Measurements from ENCODE around the gene AHDC1. TPM values are rescaled to one million over a fixed set of nuclear protein-coding genes. Genes with fewer than 3 reads are reported as not detected.
A peak's percentile ranks its signal among the peaks of the same experiment; 100 is the strongest.

The AHDC1 gene
- total and polyA plus RNA-seq, 10 of the 15 experiments (the other 5 are each of a cell fraction or from before 2014, with no cell fraction given), result 0.21 to 13.0 (median 1.4) TPM

DNA sequence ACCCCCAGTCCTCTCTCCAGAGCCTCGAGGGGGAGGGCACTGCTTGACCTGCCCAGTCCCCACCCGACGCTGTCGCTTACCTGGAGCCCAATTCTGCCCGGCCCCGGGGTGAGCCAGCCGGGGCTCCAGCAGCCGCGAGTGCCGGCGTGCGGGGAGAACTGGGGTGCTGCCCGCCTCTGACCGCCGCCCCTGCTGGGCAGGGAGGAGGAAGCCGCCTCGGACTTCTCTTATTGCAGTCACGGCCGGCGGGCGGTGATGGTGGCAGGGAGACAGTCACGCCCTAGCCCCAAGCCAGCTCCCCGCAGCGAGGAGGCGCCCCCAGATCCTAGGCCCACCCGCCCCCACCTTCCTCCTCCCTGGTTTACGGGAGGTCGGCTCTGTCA is 31.0 kb upstream of the AHDC1 start, which contains the start of gene FGR:
TSS of gene FGR (minus strand) at position 201 of the 383 bp plus-strand sequence. CDS start 11,269 bp downstream, outside the sequence.
- Histone ChIP-seq H2AFZ (ENCODE audit: control insufficient read depth, low read depth, low read length) (peak within 1 kb of the TSS; percentile 46), H4K20me1 (ENCODE audit: control insufficient read depth, insufficient read depth) (no peaks in the 10 kb centered on the region), H3K27me3 (replicated peaks in 1 of 2; ENCODE audit: control insufficient read depth in 2 of 2, insufficient read depth in 2 of 2, low read length in 1 of 2) (no peaks in the 10 kb centered on the region), H3K27ac (ENCODE audit: control insufficient read depth, insufficient read depth) (peak within 1 kb of the TSS; percentile 95), H3K36me3 (ENCODE audit: control insufficient read depth in 2 of 2, insufficient read depth in 2 of 2, low read length in 1 of 2) (no peaks in the 10 kb centered on the region), H3K9me3 (replicated peaks; ENCODE audit: control insufficient read depth, insufficient read depth, low read length) (no peaks in the 10 kb centered on the region; the same call in 2 of the 3 replicates), H3K4me3 (peak within 1 kb of the TSS; percentile 66), H3K79me2 (ENCODE audit: control insufficient read depth, insufficient read depth, low read length) (peaks cover 3% of the 10 kb centered on the region), H3K4me2 (ENCODE audit: control insufficient read depth, insufficient read depth) (peak within 1 kb of the TSS; percentile 87), H3K9ac (ENCODE audit: control insufficient read depth, insufficient read depth, low read length) (peak within 1 kb of the TSS; percentile 86), H3K4me1 (ENCODE audit: control insufficient read depth, insufficient read depth, low read length) (peaks cover 63% of the 10 kb centered on the region)
- CTCF ChIA-PET, result interaction anchor here (9.0 to 17.2 kb wide), 2 partner anchors 27 kb away, joined by 97 to 208 read pairs; partner anchors contain the start of gene AHDC1
- intact Hi-C loops (cut with micrococcal nuclease; ENCODE audit: unreplicated experiment), result no loop called here
- TF ChIP-seq ATF7 (IDR thresholded peaks at IDR 0.05; ENCODE audit: low read depth) (no peak), HDAC2 (IDR thresholded peaks at IDR 0.05) (no peak), BCL11A (IDR thresholded peaks at IDR 0.05; ENCODE audit: low read depth, low read length) (no peak), NBN (IDR thresholded peaks at IDR 0.05) (no peak)
- POLR2A ChIA-PET, result interaction anchor here (2.0 to 14.3 kb wide), 3 partner anchors 10 to 28 kb away, joined by 10 to 141 read pairs (median 89); no protein-coding TSS in a partner anchor
- in situ Hi-C loops (cut with MboI), result no loop called here
- SMC1A ChIA-PET (ENCODE audit: uncharacterized antibody, unreplicated experiment), result interaction anchor here (2.9 kb wide), 1 partner anchor 25 kb away, joined by 11 read pairs; no protein-coding TSS in a partner anchor
- WGBS (ENCODE audit: insufficient coverage, insufficient replicate concordance, low lambda C conversion rate, missing lambda C conversion rate), result 42% methylated on average over 17 of the region's 28 CpGs
- BruUV-seq (replicated peaks), result no TSS peak
- no peak for ATAC-seq
- no peak for FAIRE-seq
- RAD21 ChIA-PET (ENCODE audit: unreplicated experiment), result interaction anchor here (2.6 to 14.6 kb wide), 2 partner anchors 24 to 29 kb away, joined by 10 to 211 read pairs; no protein-coding TSS in a partner anchor
- DNase-seq (ENCODE audit: low read depth, low spot score), result no peak

GRCh38 chr1:27634177-27634984 is 30.4 kb upstream of the AHDC1 start:
- in situ Hi-C loops (cut with MboI) (no loop called here), intact Hi-C loops (cut with micrococcal nuclease; ENCODE audit: unreplicated experiment) (no loop called here)
- ChIA-PET POLR2A (interaction anchor here (0.7 to 14.3 kb wide), 4 partner anchors 9 to 28 kb away, joined by 3 to 141 read pairs (median 50); no protein-coding TSS in a partner anchor), SMC1A (ENCODE audit: uncharacterized antibody, unreplicated experiment) (interaction anchor here (2.9 to 6.5 kb wide), 2 partner anchors 25 to 27 kb away, joined by 11 to 87 read pairs; no protein-coding TSS in a partner anchor), RAD21 (ENCODE audit: unreplicated experiment) (interaction anchor here (2.6 to 14.6 kb wide), 3 partner anchors 12 to 29 kb away, joined by 10 to 211 read pairs (median 33); no protein-coding TSS in a partner anchor), CTCF (interaction anchor here (1.1 to 17.2 kb wide), 4 partner anchors 9 to 27 kb away, joined by 3 to 208 read pairs (median 52); partner anchors contain the start of gene AHDC1)
- Histone ChIP-seq H3K9ac (ENCODE audit: control insufficient read depth, insufficient read depth, low read length) (peak overlapping the region; percentile 86), H4K20me1 (ENCODE audit: control insufficient read depth, insufficient read depth) (no peaks in the 10 kb centered on the region), H3K4me3 (peak overlapping the region; percentile 66), H3K27me3 (replicated peaks in 1 of 2; ENCODE audit: control insufficient read depth in 2 of 2, insufficient read depth in 2 of 2, low read length in 1 of 2) (no peaks in the 10 kb centered on the region), H3K79me2 (ENCODE audit: control insufficient read depth, insufficient read depth, low read length) (peaks cover 3% of the 10 kb centered on the region), H3K9me3 (replicated peaks; ENCODE audit: control insufficient read depth, insufficient read depth, low read length) (no peaks in the 10 kb centered on the region; the same call in 2 of the 3 replicates), H3K4me2 (ENCODE audit: control insufficient read depth, insufficient read depth) (peak overlapping the region; percentile 87), H3K27ac (ENCODE audit: control insufficient read depth, insufficient read depth) (peak overlapping the region; percentile 95), H3K4me1 (ENCODE audit: control insufficient read depth, insufficient read depth, low read length) (peaks cover 69% of the 10 kb centered on the region), H2AFZ (ENCODE audit: control insufficient read depth, low read depth, low read length) (peak overlapping the region; percentile 46), H3K36me3 (ENCODE audit: control insufficient read depth in 2 of 2, insufficient read depth in 2 of 2, low read length in 1 of 2) (no peaks in the 10 kb centered on the region)
- FAIRE-seq, result no peak
- no TSS peak for BruUV-seq (replicated peaks)
- 3% methylated on average over 60 of the region's 63 CpGs for WGBS (ENCODE audit: insufficient coverage, insufficient replicate concordance, low lambda C conversion rate, missing lambda C conversion rate)
- no peak for DNase-seq (ENCODE audit: low read depth, low spot score)
- peak; percentile 5 for ATAC-seq
- TF ChIP-seq GABPA (IDR thresholded peaks at IDR 0.05; ENCODE audit: low read depth) (no peak), CBX5 (IDR thresholded peaks at IDR 0.05; ENCODE audit: low read depth) (no peak), MEF2A (IDR thresholded peaks at IDR 0.05; ENCODE audit: insufficient read depth, low read depth, low read length) (no peak), CHD2 (IDR thresholded peaks at IDR 0.05; ENCODE audit: borderline replicate concordance, low read depth, low read length) (no peak), MYC (IDR thresholded peaks at IDR 0.05; ENCODE audit: insufficient read depth, insufficient read length, insufficient replicate concordance, low read length, severe bottlenecking) (no peak), ZNF217 (IDR thresholded peaks at IDR 0.05) (0 out of 2 replicates have a peak, but pooled peaks have one; percentile 45), BHLHE40 (IDR thresholded peaks at IDR 0.05; ENCODE audit: borderline replicate concordance in 1 of 2, low read depth in 2 of 2, low read length in 1 of 2) (peak; percentile 50 to 76; a peak in 2 of 4 replicates), POLR2AphosphoS2 (IDR thresholded peaks at IDR 0.05; ENCODE audit: low read depth, low read length) (0 out of 2 replicates have a peak, but pooled peaks have one; percentile 32)
- TF ChIP-seq, protein P1, sequence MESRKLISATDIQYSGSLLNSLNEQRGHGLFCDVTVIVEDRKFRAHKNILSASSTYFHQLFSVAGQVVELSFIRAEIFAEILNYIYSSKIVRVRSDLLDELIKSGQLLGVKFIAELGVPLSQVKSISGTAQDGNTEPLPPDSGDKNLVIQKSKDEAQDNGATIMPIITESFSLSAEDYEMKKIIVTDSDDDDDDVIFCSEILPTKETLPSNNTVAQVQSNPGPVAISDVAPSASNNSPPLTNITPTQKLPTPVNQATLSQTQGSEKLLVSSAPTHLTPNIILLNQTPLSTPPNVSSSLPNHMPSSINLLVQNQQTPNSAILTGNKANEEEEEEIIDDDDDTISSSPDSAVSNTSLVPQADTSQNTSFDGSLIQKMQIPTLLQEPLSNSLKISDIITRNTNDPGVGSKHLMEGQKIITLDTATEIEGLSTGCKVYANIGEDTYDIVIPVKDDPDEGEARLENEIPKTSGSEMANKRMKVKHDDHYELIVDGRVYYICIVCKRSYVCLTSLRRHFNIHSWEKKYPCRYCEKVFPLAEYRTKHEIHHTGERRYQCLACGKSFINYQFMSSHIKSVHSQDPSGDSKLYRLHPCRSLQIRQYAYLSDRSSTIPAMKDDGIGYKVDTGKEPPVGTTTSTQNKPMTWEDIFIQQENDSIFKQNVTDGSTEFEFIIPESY (IDR thresholded peaks at IDR 0.05), result no peak
